K562 (cell line): Measurements from ENCODE around the gene FES. TPM values are rescaled to one million over a fixed set of nuclear protein-coding genes. Genes with fewer than 3 reads are reported as not detected.

Experiments used
- BCOR ChIP-seq: fragments of 450-650 bp; IDR thresholded peaks from 2 replicates; pipeline ENCODE4 v1.6.1; 2016
- E2F1 ChIP-seq: sonication (generic); formaldehyde crosslinking; IDR thresholded peaks from 2 replicates; pipeline ENCODE4 v1.8.1; 2023; ENCODE audit warnings: mild to moderate bottlenecking, missing genetic modification reagents, moderate library complexity
- EGR1 ChIP-seq: fragments of 450-650 bp; conservative IDR thresholded peaks from 2 replicates; pipeline ENCODE4 v1.6.1; 2017; ENCODE audit warnings: mild to moderate bottlenecking
- HCFC1 ChIP-seq: IDR thresholded peaks from 2 replicates; pipeline ENCODE4 v1.6.1; 2012; ENCODE audit warnings: low read depth, low read length, improper control_type of control experiment
- NUFIP1 ChIP-seq: fragments of 450-650 bp; IDR thresholded peaks from 2 replicates; pipeline ENCODE4 v1.6.1; 2018; ENCODE audit not compliant: partially characterized antibody
- PRDM10 ChIP-seq: fragments of 450-650 bp; IDR thresholded peaks from 2 replicates; pipeline ENCODE4 v1.6.1; 2018; ENCODE audit not compliant: partially characterized antibody
- SMAD3 ChIP-seq: fragments of 450-650 bp; formaldehyde crosslinking; conservative IDR thresholded peaks from 2 replicates; pipeline ENCODE4 v1.4.0; 2020; ENCODE audit warnings: mild to moderate bottlenecking
- SMAD4 ChIP-seq: fragments of 250-450 bp; sonication (Bioruptor Pico); conservative IDR thresholded peaks from 2 replicates; pipeline ENCODE4 v1.8.0; 2021; ENCODE audit warnings: inconsistent platforms, mild to moderate bottlenecking, moderate library complexity
- SRF ChIP-seq, 2 experiments: fragments of 250-450, 450-650 bp in 1 of 2; sonication (Bioruptor Pico) in 1 of 2; sonication (generic) in 1 of 2; formaldehyde crosslinking; IDR thresholded peaks; 2 replicates each; pipeline versions ENCODE4 v1.5.0 to v1.5.1; 2020 to 2022; ENCODE audit warnings: mild to moderate bottlenecking in 1 of 2, missing genetic modification reagents in 1 of 2
- TBL1XR1 ChIP-seq, 2 experiments: IDR thresholded peaks; 2 replicates each; pipeline ENCODE4 v1.6.1; 2012; ENCODE audit warnings: improper control_type of control experiment in 2 of 2, low read length in 2 of 2, mild to moderate bottlenecking in 1 of 2
- ZNF124 ChIP-seq: sonication (generic); formaldehyde crosslinking; IDR thresholded peaks from 2 replicates; pipeline ENCODE4 v1.8.1; 2022; ENCODE audit warnings: missing genetic modification reagents
- ZNF639 ChIP-seq, 2 experiments: fragments of 200-800 bp in 1 of 2; sonication (Bioruptor generic) in 1 of 2; sonication (generic) in 1 of 2; formaldehyde crosslinking in 1 of 2; IDR thresholded peaks in 1 of 2; conservative IDR thresholded peaks in 1 of 2; 2 replicates each; pipeline versions ENCODE4 v1.5.0 to v1.6.1; 2016 to 2020; ENCODE audit warnings: missing compliant biosample characterization in 1 of 2, missing genetic modification characterization in 1 of 2, missing genetic modification reagents in 1 of 2
- polyA plus RNA-seq, 8 experiments: library from polyadenylated mRNA; depleted of rRNA in 4 of 8; stranded (reverse) in 5 of 8; unstranded in 3 of 8; fragments of >200 nt; fragmentation: Nextera tagmentation in 2 of 8; fragmentation: Illumina TruSeq in 1 of 8; extraction: Ambion mirVana in 2 of 8; extraction: Trizol in 1 of 8; gene quantifications; 2 replicates each; pipeline versions ENCODE4 v1.2.1 to v1.2.3, GENCODE V29; 2011 to 2014; ENCODE audit warnings: inconsistent platforms in 1 of 8, missing spikeins in 1 of 8
- total RNA-seq, 7 experiments: library from RNA; depleted of rRNA in 6 of 7; stranded (reverse); fragments of >200 nt in 6 of 7; fragmentation: Illumina TruSeq in 2 of 7; extraction: Trizol in 2 of 7; gene quantifications; 2 replicates each; pipeline versions ENCODE4 v1.2.1 to v1.2.3, GENCODE V29; 2011 to 2021; ENCODE audit warnings: low replicate concordance in 1 of 7

FES gene
- total and polyA plus RNA-seq, 9 of the 15 experiments (the other 6 are each of a cell fraction or from before 2014, with no cell fraction given): 0.38 to 2.6 (median 0.82) TPM

DNA sequence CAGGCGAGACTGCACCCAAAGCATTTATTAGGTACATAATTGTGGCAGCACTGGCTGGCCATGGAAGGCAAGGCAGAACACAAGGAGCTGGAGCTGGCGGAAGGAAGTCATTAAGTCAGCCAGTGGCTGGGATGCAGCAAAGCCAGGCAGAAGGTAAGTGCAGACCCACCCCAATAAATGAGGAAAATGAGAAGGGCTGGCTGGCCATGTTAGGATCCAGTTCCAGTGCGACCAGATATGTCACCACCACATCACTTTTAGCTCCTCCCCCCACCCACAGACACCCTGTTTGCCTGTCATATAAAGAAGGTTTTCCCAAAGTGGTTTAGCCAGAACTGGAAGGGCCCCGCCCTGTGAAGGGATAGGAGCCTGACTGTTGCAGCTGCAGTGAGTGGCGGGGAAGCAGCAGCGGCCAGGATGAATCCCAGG is 16.0 kb upstream of the FES start, which contains the start of gene FURIN (continued):
- TF ChIP-seq SMAD4 (no peak; the same call in 1 of the 2 replicates), SRF (CRISPR knock-in tag; IDR thresholded peaks at IDR 0.05) (peak in 1 of 2 experiments; percentile 47; a peak in 1 of 4 replicates), ZNF639 (CRISPR knock-in tag; conservative IDR thresholded peaks at IDR 0.05 in 1 of 2, IDR thresholded peaks at IDR 0.05 in 1 of 2) (0 out of 4 replicates have a peak, but pooled peaks of 1 of the 2 experiments have one; percentile 30), HCFC1 (0 out of 2 replicates have a peak, but pooled peaks have one; percentile 7), E2F1 (CRISPR knock-in tag) (0 out of 2 replicates have a peak, but pooled peaks have one; percentile 58), TBL1XR1 (IDR thresholded peaks at IDR 0.05; ENCODE audit: low read length in 2 of 2) (0 out of 4 replicates have a peak, but pooled peaks of 1 of the 2 experiments have one; percentile 15), SMAD3 (CRISPR knock-in tag) (no peak), NUFIP1 (no peak), EGR1 (peak; percentile 80), PRDM10 (peak; percentile 70), ZNF124 (CRISPR knock-in tag) (no peak), BCOR (no peak)
